Cardiac septum (tissue), 1 donor: Measurements from ENCODE around the gene ADM. TPM values are rescaled to one million over a fixed set of nuclear protein-coding genes. Genes with fewer than 3 reads are reported as not detected.

Source experiments
- DNase-seq: peaks from one replicate; pipeline ENCODE4 v3.0.0-alpha.2; 2020; ENCODE audit warnings: low spot score
- intact Hi-C: fragments of 100-400 bp; cut with DNase I; formaldehyde crosslinking; loops from one replicate; pipeline ENCODE4 v1.14.0; 2022
- total RNA-seq: library from RNA; stranded (reverse); fragmentation: NEBNext Ultra II Directional; extraction: Animal tissue kit (Norgen Biotek cat#: 25700); gene quantifications from one replicate; pipeline ENCODE4 v1.2.1, GENCODE V29; 2021
- donor health status: DM: no; HTN: no; CAD: no.

ADM gene
- total RNA-seq, 1 donor from 2014 or later = 5.3 TPM

GRCh38 chr11:10307022-10307399 lies 2.1 kb downstream of the ADM start:
- intact Hi-C loops = loop anchor here (5.0 kb wide), 2 partner anchors 100 to 445 kb away; no protein-coding TSS in a partner anchor
- no peak for DNase-seq

- intact Hi-C loops = loop anchor here (1.0 to 5.0 kb wide), 3 partner anchors 100 to 548 kb away; no protein-coding TSS in a partner anchor
- DNase-seq = peak; percentile 93
These were observed 2.7 kb downstream of the ADM start for GRCh38 chr11:10307400-10308200.

GRCh38 chr11:10308201-10308954 lies 3.5 kb downstream of the ADM start:
- DNase-seq = no peak
- intact Hi-C loops = loop anchor here (1.0 to 5.0 kb wide), 3 partner anchors 101 to 549 kb away; no protein-coding TSS in a partner anchor

GRCh38 chr11:10309163-10310093 lies 4.6 kb downstream of the ADM start:
- DNase-seq = no peak
- intact Hi-C loops = loop anchor here (2.0 to 5.0 kb wide), 4 partner anchors 43 to 447 kb away; no protein-coding TSS in a partner anchor

- intact Hi-C loops = loop anchor here (2.0 to 5.0 kb wide), 2 partner anchors 42 to 338 kb away; no protein-coding TSS in a partner anchor
- no peak for DNase-seq
These were observed 5.5 kb downstream of the ADM start for GRCh38 chr11:10310301-10310841.

GRCh38 chr11:10311802-10312201 lies 6.9 kb downstream of the ADM start:
- intact Hi-C loops = loop anchor here (2.0 to 5.0 kb wide), 2 partner anchors 40 to 339 kb away; no protein-coding TSS in a partner anchor

GRCh38 chr11:10314199-10315072 lies 9.6 kb downstream of the ADM start:
- intact Hi-C loops = loop anchor here (5.0 kb wide), 1 partner anchor 38 kb away; no protein-coding TSS in a partner anchor
- no peak for DNase-seq

More at GRCh38 chr11:10311802-10312201, 6.9 kb downstream of the ADM start:
- no peak for DNase-seq

- DNase-seq = no peak
- intact Hi-C loops = no loop called here
These were observed 10.2 kb downstream of the ADM start for GRCh38 chr11:10315083-10315482.

GRCh38 chr11:10317151-10317755 lies 12.4 kb downstream of the ADM start:
- intact Hi-C loops = no loop called here
- DNase-seq = no peak

GRCh38 chr11:10317776-10318526 lies 13.1 kb downstream of the ADM start:
- no peak for DNase-seq
- intact Hi-C loops = no loop called here

GRCh38 chr11:10318527-10318802 lies 13.6 kb downstream of the ADM start:
- intact Hi-C loops = no loop called here
- DNase-seq = no peak

GRCh38 chr11:10319702-10320558 lies 15.1 kb downstream of the ADM start:
- DNase-seq = no peak
- intact Hi-C loops = loop anchor here (5.0 kb wide), 3 partner anchors 328 to 563 kb away; no protein-coding TSS in a partner anchor

GRCh38 chr11:10320736-10321465 lies 16.0 kb downstream of the ADM start:
- DNase-seq = no peak

GRCh38 chr11:10322401-10322800 lies 17.5 kb downstream of the ADM start:
- intact Hi-C loops = loop anchor here (5.0 kb wide), 3 partner anchors 330 to 565 kb away; no protein-coding TSS in a partner anchor
- DNase-seq = no peak

More at GRCh38 chr11:10320736-10321465, 16.0 kb downstream of the ADM start:
- intact Hi-C loops = loop anchor here (5.0 kb wide), 3 partner anchors 329 to 564 kb away; no protein-coding TSS in a partner anchor
